ENCODE data around the gene MRTFB.

DNA sequence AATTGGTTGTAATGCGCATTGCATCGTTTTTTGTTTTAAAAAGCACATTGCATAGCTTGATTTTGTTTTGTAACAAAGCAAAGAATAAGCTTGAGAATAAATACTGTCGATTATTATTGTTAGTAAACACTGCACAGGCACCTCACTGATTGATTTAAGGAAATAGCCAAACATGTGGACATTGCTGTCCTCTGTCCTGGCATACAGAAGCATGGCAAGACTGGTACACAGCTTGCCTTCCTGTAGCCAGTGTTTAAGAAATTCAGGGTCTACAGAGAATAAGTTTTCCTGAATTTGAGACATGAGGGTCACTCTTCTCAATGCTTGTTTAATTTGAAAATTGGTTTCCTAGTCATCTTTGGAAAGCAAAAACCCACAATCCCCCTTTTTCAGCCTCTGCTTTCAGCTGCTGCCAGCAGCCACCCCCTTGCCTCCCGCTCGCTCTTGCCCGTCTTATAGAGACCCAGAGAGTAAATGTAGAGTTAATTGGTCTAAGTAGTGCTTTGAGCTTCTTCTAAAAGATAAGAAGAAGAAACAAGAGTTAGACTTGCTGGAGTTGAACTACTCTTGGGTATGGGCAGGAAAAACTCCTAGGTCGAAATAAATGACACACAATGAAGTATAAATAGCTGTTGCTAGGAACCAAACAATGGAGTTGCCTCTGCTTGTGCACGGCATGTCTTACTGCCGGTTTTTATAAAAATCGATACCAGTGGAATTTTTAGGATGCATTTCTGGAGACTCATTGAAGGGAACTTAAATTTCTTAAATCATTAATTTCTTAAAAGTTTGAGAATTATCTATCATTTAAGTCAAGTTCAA is 116.6 kb downstream of the MRTFB start:
- TF ChIP-seq, protein P1, sequence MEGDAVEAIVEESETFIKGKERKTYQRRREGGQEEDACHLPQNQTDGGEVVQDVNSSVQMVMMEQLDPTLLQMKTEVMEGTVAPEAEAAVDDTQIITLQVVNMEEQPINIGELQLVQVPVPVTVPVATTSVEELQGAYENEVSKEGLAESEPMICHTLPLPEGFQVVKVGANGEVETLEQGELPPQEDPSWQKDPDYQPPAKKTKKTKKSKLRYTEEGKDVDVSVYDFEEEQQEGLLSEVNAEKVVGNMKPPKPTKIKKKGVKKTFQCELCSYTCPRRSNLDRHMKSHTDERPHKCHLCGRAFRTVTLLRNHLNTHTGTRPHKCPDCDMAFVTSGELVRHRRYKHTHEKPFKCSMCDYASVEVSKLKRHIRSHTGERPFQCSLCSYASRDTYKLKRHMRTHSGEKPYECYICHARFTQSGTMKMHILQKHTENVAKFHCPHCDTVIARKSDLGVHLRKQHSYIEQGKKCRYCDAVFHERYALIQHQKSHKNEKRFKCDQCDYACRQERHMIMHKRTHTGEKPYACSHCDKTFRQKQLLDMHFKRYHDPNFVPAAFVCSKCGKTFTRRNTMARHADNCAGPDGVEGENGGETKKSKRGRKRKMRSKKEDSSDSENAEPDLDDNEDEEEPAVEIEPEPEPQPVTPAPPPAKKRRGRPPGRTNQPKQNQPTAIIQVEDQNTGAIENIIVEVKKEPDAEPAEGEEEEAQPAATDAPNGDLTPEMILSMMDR (IDR thresholded peaks at IDR 0.05), result no peak
- TF ChIP-seq POLR2A (IDR thresholded peaks at IDR 0.05), result no peak
